ENCODE results near the gene CCK.
"Not testable (repeated sequence)": the region's sequence is repeated elsewhere in the genome, so short reads cannot be mapped to it uniquely, and the experiment has no call there.

CCK gene, protein sequence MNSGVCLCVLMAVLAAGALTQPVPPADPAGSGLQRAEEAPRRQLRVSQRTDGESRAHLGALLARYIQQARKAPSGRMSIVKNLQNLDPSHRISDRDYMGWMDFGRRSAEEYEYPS

DNA sequence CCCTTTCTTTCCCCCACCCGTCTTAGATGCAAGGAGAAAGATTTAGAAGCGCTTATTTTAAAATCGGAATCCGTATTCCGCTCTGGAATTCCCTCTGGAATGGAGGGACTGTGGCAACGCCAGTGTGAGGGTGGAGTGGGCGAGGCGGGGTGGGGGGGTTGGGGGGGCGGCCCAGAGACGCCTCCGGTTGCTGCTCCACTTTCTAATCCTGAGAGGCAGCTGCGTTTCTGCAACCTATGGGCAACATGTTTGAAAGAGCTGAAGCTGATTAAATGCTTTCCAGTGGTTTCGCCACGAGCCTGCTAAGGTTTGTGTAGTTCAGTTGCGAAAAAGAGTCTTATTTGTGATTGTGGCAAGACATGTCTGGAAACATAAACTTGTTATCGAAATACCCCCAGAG is at the start of gene CCK:
CCK (minus strand) TSS at position 101 of the 400 bp plus-strand sequence. CDS start 2,555 bp downstream, outside the sequence.
- no peak for DNase-seq (ENCODE audit: low read depth in 1 of 2, low spot score in 1 of 2)

GRCh38 chr3:42314411-42314810 is 48.4 kb upstream of the CCK start:
- DNase-seq (ENCODE audit: low read depth in 1 of 2, low spot score in 1 of 2) = no peak

- DNase-seq (ENCODE audit: low read depth in 1 of 2, low spot score in 1 of 2) = no peak
These were observed 42.7 kb upstream of the CCK start for GRCh38 chr3:42308651-42309050.

- no peak for DNase-seq (ENCODE audit: low read depth in 1 of 2, low spot score in 1 of 2)
These were observed 40.5 kb upstream of the CCK start for GRCh38 chr3:42306499-42306898.

DNA sequence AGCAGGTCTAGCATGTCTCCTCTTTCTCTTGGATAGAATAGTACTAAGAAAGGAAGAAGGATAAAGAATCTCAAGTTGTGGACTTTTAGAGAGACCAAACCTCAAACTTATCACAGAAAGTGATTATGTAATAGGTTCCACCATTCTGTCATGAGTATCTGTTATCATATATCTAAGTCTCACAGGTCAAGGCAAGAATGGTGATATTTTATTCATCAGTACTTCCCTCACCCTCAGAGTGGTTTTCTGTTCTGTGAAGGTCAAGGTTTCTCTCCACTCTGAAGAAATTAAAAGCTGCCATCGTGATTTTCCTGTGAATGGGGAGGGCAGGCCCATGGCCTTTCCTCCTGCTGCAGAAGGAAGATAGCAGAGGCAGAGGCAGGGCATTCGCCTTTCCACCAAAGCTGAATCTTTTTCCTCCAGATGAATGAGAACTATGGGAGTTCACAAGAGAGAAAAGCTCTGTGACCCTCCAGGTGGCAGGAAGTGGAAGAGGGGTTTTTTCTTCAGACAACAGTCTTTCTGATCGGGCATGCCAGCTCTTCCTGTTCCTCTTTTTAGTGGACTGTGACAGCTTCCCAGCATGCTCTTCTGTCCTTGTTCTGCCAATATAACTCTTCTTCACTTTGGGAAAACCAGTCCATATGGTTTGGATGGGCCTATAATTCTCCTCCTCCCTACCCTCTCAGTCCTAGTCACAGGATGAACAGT is 37.1 kb upstream of the CCK start:
- no peak for DNase-seq (ENCODE audit: low read depth in 1 of 2, low spot score in 1 of 2)

DNA sequence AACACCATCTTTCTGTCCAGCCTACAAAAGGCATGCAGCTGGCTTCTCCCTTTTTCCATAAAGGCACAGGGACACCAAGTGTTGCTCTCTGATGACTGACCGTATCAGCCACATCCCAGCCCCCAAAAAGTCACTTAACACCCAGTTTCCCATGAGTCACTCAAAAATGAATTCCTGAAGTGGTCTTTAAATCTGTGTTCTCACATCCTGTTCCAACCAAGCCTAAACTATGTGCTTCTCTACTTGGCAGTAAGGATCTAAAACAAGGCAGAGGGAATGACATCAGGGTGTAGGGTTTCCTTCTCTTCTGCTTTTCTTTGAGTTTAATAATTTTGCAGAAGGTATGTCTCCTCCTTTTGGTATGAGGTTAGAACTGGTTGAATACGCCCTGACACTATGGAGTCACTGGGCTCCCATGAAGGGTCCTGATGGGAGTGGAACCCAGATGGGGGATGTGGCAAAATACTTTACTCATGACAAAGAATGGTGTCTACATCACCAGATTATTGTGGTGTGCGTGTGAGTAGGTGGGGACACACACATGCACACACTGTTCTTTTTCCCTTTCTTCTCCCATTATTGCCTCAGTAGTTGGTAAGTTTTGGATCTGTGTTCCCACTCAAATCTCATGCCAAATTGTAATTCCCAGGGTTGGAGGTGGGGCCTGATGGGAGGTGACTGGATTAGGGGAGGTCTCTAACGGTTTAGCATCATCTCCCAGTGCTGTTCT is 35.6 kb upstream of the CCK start:
- DNase-seq (ENCODE audit: low read depth in 1 of 2, low spot score in 1 of 2) = no peak

GRCh38 chr3:42300778-42301177 is 34.8 kb upstream of the CCK start:
- no peak for DNase-seq (ENCODE audit: low read depth in 1 of 2, low spot score in 1 of 2)

- DNase-seq (ENCODE audit: low read depth in 1 of 2, low spot score in 1 of 2) = no peak
These were observed 34.0 kb upstream of the CCK start for GRCh38 chr3:42300013-42300412.

DNA sequence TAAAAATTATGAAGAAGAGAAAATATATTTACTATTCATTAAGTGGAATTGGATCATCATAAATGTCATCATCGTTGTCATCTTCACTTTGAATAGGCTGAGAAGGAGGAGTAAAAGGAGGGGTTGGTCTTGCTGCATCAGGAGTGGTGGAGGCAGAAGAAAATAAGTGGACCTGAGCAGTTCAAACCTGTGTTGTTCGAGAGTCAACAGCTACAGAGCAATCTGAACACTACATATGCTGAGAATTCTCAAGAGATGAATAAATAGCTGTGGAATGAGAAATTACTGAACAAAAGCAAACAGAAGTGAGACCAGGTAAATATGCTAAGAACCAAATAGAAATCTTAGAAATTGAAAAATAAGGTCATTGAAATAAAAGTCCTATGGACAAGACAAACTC is 32.3 kb upstream of the CCK start:
- no peak for DNase-seq (ENCODE audit: low read depth in 1 of 2, low spot score in 1 of 2)

DNA sequence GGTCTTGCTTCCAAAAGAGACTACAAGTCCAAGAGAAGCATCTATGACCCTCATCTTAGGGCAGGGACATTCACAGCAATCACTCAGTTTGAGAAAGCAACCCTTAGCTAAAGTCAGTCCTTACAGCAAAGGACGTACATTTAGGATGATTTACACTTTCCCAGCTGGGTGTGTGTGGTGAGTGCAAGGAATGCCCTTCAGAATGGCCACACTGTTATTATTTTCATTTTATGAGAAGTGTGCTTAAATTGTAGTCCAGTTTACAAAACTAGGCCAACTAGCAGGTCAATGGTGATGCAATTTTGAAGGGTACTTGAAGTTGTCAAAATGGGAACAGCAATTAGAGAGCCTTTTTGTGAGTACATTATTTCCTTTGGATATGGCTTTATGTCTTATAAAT is 26.0 kb upstream of the CCK start:
- no peak for DNase-seq (ENCODE audit: low read depth in 1 of 2, low spot score in 1 of 2)

GRCh38 chr3:42290966-42291714 is 25.2 kb upstream of the CCK start:
- DNase-seq (ENCODE audit: low read depth in 1 of 2, low spot score in 1 of 2) = no peak

DNA sequence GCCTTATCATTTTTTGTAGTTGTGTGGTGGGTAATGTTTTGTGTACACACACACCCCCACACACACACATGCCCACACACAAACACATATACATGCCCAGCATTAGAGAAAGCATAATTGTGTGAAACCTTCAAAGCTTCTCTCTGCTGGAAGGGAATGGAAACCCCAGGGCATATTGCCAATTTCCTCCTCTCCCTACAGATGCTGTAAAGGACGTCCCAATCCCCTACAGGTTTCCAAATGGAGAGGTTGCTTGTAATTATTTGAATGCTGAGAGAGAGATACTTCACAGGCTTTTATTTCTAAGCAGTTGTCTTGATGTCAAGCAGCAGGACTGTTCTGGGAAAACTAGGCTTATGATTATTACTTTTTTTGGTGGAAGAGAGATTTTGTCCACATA is 23.0 kb upstream of the CCK start:
- no peak for DNase-seq (ENCODE audit: low read depth in 1 of 2, low spot score in 1 of 2)

- no peak for DNase-seq (ENCODE audit: low read depth in 1 of 2, low spot score in 1 of 2)
These were observed 22.4 kb upstream of the CCK start for GRCh38 chr3:42288385-42288784.

DNA sequence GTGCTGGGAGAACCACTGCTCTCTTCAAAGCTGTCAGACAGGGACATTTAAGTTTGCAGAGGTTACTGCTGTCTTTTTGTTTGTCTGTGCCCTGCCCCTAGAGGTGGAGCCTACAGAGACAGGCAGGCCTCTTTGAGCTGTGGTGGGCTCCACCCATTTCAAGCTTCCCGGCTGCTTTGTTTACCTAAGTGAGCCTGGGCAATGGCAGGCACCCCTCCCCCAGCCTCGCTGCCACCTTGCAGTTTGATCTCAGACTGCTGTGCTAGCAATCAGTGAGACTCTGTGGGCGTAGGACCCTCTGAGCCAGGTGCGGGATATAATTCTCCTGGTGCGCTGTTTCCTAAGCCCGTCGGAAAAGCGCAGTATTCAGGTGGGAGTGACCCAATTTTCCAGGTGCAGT is 21.4 kb upstream of the CCK start:
- not testable (repeated sequence) for DNase-seq (ENCODE audit: low read depth in 1 of 2, low spot score in 1 of 2)

DNA sequence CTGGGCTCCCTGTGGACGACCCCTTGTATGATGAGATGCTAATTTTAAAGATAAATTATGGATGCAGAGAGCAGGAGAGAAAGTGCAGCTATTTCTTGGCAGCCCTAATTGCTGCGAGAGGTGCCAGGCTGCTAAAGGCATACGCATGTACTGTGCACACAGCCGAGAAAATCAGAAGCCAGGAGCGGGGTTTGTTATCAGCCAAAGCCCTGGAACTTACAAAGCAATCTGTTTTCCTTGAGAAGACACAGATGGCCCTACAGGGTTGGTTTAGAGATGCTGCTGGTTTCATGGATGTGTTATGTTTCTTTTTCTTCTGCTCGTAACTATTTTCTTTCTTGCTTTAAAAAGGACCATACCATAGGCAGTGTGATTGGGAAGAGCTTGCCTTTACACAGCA is 11.7 kb upstream of the CCK start:
- no peak for DNase-seq (ENCODE audit: low read depth in 1 of 2, low spot score in 1 of 2)

DNA sequence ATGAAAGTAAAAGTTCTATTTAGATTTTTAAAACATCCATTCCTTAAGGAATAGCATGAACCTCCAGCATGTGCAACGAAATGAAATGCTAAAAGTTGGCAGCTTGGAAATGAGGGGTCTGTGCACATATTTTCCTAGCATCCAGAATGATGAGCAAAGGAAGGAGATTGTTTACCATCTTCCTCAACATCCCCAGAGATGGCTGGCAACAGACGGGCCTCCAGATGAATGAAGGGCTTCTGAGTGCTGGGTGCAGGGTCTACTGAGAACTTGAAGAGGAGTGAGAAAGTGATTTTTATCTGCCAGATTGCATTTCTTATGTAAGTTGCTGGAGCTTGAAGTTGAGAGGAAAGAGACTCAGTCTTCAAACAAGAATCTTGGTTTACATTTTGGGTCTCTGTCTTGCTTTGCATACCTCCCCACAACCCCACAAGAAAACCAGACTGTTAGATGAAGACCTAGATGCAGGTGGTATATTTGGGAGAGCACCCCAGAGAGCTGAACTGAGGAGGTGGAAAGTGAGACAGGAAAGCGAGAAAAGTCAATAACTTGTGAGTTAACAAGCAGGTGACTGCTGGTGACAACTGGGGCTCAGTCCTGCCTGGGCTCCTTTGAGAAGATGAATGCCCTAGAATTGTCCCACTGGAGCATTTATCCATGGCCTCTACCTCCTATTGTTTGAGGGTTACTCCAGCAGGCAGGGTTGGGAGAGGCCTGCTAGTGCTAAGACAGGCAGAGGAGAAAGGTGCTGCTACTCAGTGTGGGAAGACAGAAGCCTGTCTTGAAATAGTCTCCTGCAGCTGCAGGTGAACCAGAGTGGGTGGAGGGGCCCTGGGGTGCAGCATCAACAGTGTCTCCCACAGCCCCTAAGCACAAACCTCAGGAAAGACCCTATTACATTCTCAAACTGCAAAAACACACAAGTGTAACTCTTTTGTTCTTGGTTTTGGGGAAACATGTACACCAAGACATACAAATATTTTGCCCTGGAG is 10.5 kb upstream of the CCK start:
- DNase-seq (ENCODE audit: low read depth in 1 of 2, low spot score in 1 of 2) = no peak

DNA sequence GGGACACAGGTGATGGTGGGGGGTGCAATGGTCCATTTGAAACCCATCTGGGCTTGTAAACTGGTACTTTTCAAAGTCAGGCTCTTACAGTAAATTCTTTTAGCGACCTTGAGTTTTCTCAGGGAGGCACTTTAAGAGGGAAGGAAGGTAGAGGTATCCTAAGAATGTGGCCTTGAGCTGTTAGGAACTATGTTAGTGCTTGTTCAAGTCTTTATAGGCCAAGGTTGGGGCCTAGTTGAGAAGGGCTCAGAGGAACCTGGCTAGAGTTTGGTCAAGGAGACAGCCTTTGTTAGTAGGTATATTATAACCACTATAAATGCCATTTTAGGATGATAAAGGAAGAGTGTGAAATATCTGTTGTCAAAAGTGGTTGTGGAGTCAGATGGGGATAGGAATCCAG is 9.2 kb upstream of the CCK start:
- DNase-seq (ENCODE audit: low read depth in 1 of 2, low spot score in 1 of 2) = no peak

DNA sequence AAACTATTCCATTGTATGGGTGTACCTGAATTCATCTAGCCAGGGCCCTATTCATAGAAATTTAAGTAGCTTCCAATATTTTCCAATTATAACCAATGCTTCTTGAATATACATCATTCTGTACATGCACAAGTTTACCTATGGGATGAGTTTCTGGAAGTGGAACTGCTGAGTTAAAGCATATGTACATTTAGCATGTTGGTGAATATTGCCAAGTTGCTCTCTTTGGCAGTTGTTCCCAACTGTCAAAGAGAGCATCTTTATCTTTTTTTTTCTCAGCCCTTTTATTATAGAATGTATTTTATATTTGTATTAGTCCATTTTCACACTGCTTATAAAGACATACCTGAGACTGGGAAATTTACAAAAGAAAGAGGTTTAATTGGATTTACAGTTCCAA is 8.3 kb upstream of the CCK start:
- no peak for DNase-seq (ENCODE audit: low read depth in 1 of 2, low spot score in 1 of 2)

DNA sequence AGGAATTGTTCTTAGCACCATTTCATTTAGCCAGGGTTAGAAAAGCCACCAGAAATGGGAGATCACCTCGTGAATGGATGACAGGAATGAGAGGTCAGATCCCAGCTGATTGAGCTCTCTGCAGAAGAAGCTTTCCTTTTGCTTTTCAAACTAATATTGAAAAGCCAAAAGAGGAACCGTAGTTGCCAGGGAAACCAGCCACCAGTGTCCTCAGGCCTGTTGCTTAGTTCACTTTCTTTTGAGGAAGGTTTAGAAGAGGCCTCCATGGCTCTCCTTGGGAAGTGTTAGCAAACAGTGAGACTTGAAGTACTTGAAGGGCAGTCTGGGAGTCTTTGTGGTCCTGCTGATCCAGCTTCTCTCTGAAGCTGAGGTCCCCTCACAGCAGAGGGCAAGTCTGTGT is 7.4 kb upstream of the CCK start:
- DNase-seq (ENCODE audit: low read depth in 1 of 2, low spot score in 1 of 2) = no peak

DNA sequence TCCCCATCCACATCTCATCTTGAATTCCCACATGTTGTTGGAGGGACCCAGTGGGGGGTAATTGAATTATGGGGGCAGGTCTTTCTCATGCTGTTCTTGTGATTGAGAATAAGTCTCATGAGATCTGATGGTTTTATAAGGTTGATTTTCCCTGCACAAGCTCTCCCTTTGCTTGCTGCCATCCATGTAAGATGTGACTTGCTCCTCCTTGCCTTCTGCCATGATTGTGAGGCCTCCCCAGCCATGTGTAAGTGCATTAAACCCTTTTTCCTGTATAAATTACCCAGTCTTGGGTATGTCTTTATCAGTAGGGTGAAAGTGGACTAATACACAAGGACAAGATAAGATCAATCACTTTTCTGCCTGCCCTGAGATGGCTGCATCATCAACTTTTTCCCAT is 5.8 kb upstream of the CCK start:
- DNase-seq (ENCODE audit: low read depth in 1 of 2, low spot score in 1 of 2) = no peak

DNA sequence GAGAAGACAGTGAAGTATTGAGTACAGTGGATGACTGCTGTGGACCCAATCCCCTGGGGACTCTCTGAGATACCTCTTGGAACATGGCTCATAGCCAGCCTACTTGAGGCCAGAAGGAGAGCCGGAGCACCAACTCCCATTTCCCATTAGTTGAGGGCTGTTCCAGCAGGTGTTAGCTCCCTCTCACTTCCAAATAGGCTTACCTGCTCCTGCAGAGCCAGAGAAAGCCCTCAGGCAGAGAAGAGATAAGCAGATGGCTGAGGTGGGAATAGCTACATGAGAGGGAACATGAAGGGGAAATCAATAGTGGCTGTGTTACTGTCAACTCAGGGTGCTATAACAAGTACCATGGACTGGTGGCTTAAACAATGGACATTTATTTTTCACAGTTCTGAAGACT is 4.6 kb upstream of the CCK start:
- DNase-seq (ENCODE audit: low read depth in 1 of 2, low spot score in 1 of 2) = no peak
